COLO668 (cell line): ENCODE data around the gene CHST15.
A peak's percentile ranks its signal among the peaks of the same experiment; 100 is the strongest.

Experiments used
- DNase-seq: peaks from one replicate; lab custom pipeline; 2025; ENCODE audit not compliant: unreplicated experiment; lab: John Stamatoyannopoulos, UW

Gene CHST15

GRCh38 chr10:123974406-123974805, 119.0 kb downstream of the CHST15 start:
- DNase-seq: no peak

DNA sequence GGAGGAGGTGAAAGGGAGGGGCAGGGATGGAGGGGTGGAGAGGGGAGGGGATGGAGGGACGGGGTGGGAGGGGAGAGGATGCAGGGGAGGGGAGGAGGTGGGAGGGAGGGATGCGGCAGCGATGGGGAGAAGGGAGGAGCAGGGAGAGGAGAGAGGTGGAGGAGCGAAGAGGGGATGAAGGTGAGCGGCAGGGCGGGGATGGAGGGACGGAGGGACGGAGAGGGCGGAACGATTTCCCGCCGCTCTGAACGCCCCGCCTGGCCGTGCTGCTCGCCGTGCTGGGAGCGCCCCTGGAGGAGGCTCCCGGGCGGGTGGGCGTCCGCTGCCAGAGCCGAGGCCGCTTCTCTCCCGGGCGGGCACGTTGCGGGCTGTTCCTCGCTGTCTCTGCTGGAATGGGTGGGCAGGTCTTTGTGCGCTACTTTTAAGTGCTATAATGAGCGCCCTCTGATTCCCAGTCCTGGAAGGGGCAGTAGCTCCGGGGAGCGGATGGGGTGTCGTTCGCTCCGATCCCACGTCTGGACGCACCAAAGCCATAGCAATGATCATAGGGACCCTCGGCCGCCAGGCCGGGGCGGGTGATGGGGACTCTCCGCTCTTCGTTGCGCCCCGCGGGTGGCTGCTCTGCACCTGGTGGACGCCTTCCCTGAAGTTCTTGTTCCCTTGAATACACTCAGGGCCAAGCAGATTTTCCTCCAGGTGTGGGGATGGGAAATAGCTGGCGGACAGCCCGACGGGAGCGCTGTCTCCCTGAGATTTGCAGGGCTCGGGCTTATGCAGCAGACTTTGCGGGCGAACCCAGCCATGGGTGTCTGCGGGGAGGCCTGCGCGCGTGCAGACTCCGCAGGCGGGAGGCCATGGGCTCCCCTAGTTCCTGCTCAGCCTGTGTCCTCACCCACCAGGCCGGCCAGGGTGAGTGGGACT, 120.7 kb downstream of the CHST15 start:
- DNase-seq: no peak

DNA sequence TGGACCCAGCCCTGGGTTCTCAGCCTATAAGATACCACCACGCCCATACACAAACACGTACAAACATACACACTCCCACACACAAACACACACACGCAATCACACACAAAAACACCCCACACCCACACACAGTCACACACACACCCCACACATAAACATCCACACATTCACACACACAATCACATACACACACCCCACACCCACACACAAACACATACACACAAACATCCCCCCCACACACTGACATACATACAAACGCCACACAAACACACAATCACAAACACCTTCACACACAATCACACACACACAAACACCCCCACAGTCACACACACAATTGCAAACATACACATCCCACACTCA, 122.5 kb downstream of the CHST15 start:
- no peak for DNase-seq

DNA sequence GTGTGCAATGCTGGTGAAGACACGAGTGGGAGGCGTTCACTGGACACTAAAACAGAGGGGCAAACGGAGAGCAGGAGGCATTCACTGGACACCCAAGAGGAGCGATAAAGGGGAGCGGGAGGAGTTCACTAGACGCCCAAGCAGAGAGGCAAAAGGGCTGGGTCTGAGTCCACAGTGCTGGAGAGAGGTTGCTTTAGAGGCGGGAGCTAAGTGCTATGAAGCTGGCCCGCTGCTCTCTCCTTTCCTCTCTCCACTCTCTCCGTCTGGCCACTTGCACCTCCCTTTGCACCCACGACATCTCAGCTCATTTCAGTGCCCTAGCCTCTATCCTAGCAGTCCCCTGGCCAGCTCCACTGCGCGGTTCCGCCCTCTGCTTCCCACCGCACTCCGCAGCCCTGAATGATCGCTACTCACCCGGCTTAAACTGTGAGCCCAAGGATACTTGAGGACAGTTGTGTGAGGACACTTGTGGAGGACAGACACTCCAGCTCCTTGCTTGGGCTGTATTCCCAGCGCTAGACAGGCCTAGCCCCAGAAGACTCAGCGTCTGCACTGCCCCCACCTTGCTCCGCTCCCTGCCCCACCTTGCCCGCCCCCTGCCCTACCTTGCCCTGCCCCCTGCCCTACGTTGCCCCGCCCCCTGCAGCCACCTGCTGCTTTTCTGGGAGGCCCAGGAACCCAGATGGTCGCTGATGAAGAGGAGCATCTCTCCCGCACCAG, 123.0 kb downstream of the CHST15 start:
- no peak for DNase-seq

GRCh38 chr10:123967626-123968243, 125.7 kb downstream of the CHST15 start:
- DNase-seq: peak; percentile 35

DNA sequence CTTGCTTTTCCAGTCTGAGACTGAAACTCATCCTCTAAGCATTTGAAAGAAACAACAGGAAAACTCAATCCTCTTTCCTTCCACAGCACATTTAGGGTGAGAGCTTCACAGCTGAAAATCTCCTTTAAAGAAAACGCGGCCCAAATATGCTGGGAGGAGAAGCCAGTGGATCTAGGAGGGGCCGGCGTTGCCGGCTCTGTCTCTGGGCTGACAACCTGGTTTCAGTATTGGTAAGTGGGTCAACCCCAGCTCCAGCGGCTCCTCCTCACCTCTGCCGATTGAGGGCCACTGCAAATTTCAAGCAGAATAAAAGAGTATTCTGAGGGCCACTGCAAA, 126.5 kb downstream of the CHST15 start:
- DNase-seq: no peak

GRCh38 chr10:123965973-123966895, 127.2 kb downstream of the CHST15 start:
- DNase-seq: no peak

GRCh38 chr10:123964953-123965352, 128.4 kb downstream of the CHST15 start:
- DNase-seq: no peak

DNA sequence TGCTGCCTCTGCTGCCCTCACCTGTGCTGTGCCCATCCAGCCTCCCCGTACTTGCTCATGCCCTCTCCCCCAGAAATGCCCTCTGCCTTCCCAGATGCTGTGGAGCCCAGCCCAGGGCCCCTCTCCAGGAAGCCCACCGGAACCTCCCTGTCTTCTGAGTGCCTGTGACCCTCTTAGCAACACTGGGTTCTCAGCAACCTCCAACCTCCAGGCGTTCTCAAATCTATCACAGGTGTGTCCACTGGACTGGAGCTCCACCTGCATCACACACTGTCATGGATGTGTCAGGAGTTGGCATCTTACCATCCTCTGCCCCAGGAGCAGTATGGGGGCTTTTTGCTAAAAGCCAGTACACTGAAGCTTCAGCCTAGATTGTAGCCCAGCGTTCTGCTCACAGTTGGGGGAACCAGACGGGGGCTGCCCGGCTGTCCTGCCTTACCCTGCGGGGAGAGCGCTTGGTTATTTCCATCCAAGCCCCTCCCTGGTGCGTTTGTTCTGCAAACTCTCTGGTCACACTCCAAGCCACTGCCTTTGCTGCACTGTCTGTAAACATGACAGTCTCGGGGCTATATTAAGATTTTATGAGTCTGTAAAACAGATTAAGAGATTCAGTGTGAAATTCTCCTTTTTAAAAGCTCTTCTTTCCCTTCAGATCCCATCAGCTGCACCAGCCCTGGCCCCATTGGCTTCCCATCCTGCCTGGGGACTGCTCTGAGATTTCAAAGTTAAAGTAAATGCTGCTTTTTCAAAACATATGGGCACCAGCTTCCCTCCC, 130.5 kb downstream of the CHST15 start:
- DNase-seq: no peak

- no peak for DNase-seq
These were observed 135.2 kb downstream of the CHST15 start for GRCh38 chr10:123958241-123958640.
